Stomach (tissue), 9 donors: ENCODE measurements around the gene TBATA. TPM values are rescaled to one million over a fixed set of nuclear protein-coding genes. Genes with fewer than 3 reads are reported as not detected.
A peak's percentile ranks its signal among the peaks of the same experiment; 100 is the strongest.

ENCODE experiments used
- DNase-seq, 2 donors: peaks; one replicate each; pipeline versions ENCODE4 v3.0.0 to v3.0.0-alpha.2; 2013 to 2019
- H3K27ac ChIP-seq, 5 donors: fragments of 200-600 bp in 4 of 5; sonication (generic) in 4 of 5; one replicate each; pipeline ENCODE4 v1.5.1; 2013 to 2019; ENCODE audit warnings: mild to moderate bottlenecking in 1 of 5, moderate library complexity in 1 of 5
- H3K27me3 ChIP-seq, 3 donors: fragments of 200-600 bp; sonication (generic); one replicate each; pipeline ENCODE4 v1.5.1; 2017 to 2019; ENCODE audit warnings: mixed run types in 1 of 3
- H3K36me3 ChIP-seq, 4 donors: fragments of 200-600 bp; sonication (generic); 1 replicate in 3 of 4; 2 replicates in 1 of 4; pipeline ENCODE4 v1.5.1; 2016 to 2019
- H3K4me1 ChIP-seq, 4 donors: fragments of 200-600 bp; sonication (generic); one replicate each; pipeline ENCODE4 v1.5.1; 2016 to 2019
- H3K4me3 ChIP-seq, 4 donors: fragments of 200-600 bp; sonication (generic) in 3 of 4; one replicate each; pipeline ENCODE4 v1.5.1; 2016 to 2019; ENCODE audit warnings: mild to moderate bottlenecking in 1 of 4
- H3K9me3 ChIP-seq, 4 donors: fragments of 200-600 bp; sonication (generic); one replicate each; pipeline ENCODE4 v1.5.1; 2016 to 2019
- EP300 ChIP-seq: sonication (generic); formaldehyde crosslinking; IDR thresholded peaks from one replicate; pipeline ENCODE4 v1.6.1; 2017; ENCODE audit warnings: antibody characterized with exemption
- POLR2A ChIP-seq, 4 donors: fragments of 450-650 bp; IDR thresholded peaks; one replicate each; pipeline ENCODE4 v1.6.1; 2016; ENCODE audit warnings: antibody characterized with exemption in 4 of 4, control low read depth in 2 of 4, mild to moderate bottlenecking in 1 of 4, moderate library complexity in 1 of 4
- POLR2AphosphoS5 ChIP-seq, 3 donors: sonication (generic); formaldehyde crosslinking; IDR thresholded peaks; one replicate each; pipeline ENCODE4 v1.6.1; 2016; ENCODE audit warnings: antibody characterized with exemption in 3 of 3
- WGBS, 5 donors: extraction: QIAGEN DNeasy Blood & Tissue Kit in 3 of 5; methylation state at CpG; one replicate each; pipeline versions ENCODE4 v1.1.5 to v1.1.7; 2013 to 2018; 5-methylcytosine and 5-hydroxymethylcytosine counted together
- intact Hi-C: fragments of 100-400 bp; cut with DNase I; formaldehyde crosslinking; loops from one replicate; pipeline ENCODE4 v1.15.1; 2023; ENCODE audit warnings: low total_unique reads
- polyA plus RNA-seq, 3 donors: library from polyadenylated mRNA; stranded (reverse); fragments of 200-250 nt; gene quantifications; one replicate each; pipeline ENCODE4 v1.2.3, GENCODE V29; 2013
- total RNA-seq, 5 donors: library from RNA; depleted of rRNA; stranded (reverse); fragments of >200 nt; gene quantifications; one replicate each; pipeline versions ENCODE4 v1.1.0 to v1.2.3, GENCODE V29; 2014 to 2016
- TF ChIP-seq, protein P1 (sequence below), 7 experiments: fragments of 450-650 bp in 4 of 7; fragments of 200-600 bp in 3 of 7; sonication (generic) in 3 of 7; IDR thresholded peaks; one replicate each; pipeline ENCODE4 v1.5.1; 2016 to 2019; ENCODE audit warnings: antibody characterized with exemption in 7 of 7, control low read depth in 2 of 7, mild to moderate bottlenecking in 1 of 7
- donor health status: healthy with polysubstance abuse.
- donor health status: Bipolar disorder and iron deficiency.
- donor health status: healthy.

The TBATA gene
- total and polyA plus RNA-seq, 8 donors = not detected

DNA sequence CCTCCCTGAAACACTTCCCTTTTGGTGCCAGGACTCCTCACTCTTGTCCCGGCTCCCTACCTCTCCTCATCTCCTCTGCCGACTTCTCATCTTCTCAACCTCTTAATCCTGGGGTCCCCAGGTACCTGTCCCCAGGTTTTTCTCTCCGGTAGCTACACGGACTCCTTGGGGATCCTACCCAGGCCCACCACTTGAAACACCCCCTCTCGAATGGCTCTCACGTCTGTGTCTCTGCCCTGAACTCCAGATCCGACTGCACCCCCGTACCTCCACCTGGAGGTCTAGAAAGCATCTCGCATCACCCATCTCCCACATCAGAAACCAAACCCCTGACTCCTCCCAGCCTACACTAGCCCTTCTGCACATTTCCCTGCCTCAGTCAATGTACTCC, 4.8 kb downstream of the TBATA start:
- intact Hi-C loops = no loop called here
- Histone ChIP-seq H3K27ac (no peak overlapping the region), H3K9me3 (no peaks in the 10 kb centered on the region), H3K4me1 (peaks cover 0 to 1% (median 0%) of the 10 kb centered on the region in 4 donors), H3K36me3 (no peaks in the 10 kb centered on the region), H3K27me3 (peaks cover 0 to 5% (median 0%) of the 10 kb centered on the region in 3 donors), H3K4me3 (no peak overlapping the region)
- no peak for DNase-seq
- WGBS, 5 donors = 91 to 95% (median 93%) methylated on average over 9 of the region's 9 CpGs
- TF ChIP-seq POLR2A (IDR thresholded peaks at IDR 0.05) (no peak), EP300 (no peak), POLR2AphosphoS5 (IDR thresholded peaks at IDR 0.05) (no peak)
- TF ChIP-seq, protein P1, sequence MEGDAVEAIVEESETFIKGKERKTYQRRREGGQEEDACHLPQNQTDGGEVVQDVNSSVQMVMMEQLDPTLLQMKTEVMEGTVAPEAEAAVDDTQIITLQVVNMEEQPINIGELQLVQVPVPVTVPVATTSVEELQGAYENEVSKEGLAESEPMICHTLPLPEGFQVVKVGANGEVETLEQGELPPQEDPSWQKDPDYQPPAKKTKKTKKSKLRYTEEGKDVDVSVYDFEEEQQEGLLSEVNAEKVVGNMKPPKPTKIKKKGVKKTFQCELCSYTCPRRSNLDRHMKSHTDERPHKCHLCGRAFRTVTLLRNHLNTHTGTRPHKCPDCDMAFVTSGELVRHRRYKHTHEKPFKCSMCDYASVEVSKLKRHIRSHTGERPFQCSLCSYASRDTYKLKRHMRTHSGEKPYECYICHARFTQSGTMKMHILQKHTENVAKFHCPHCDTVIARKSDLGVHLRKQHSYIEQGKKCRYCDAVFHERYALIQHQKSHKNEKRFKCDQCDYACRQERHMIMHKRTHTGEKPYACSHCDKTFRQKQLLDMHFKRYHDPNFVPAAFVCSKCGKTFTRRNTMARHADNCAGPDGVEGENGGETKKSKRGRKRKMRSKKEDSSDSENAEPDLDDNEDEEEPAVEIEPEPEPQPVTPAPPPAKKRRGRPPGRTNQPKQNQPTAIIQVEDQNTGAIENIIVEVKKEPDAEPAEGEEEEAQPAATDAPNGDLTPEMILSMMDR (IDR thresholded peaks at IDR 0.05) = no peak

DNA sequence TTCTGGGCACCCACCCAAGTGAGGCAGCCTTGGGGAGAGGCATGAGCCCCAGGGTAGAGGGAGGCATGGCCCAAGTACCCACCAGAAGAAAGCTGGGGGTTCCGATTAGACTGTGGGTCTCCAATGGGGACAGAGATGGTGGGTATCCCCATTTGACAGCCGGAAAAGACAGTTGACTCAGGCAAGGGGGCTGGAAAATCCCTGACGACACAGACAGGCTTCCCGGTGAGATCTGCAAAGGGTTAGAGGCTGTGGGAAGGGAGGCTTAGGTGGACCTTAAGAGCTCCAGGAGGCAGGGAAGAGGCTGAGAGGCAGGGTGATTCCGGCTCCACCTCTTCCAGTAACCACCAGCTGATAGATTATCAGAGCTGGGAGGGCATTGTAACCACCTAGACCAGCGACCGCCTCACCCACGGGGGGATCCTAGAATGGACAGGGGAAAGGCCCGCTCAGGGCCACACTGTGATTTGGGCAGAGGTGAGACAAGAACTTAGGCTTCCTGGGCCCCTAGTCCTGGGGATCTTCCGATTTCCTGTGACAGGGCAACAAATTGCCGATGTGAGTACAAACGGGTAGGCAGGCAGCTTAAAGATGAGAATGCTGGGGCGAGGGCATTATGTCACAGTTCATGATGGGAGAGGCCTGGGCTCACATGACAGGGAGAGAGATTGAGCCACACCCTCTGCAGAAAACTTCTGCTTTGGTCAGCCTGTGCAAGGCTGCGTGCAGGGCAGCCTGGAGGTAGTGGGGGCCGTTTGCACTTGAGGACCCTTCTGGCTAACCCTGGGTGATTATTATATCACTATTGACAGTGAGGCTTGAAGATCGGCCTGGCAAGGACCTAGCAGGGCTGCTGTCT, 5.4 kb downstream of the TBATA start:
- Histone ChIP-seq H3K4me3 (no peak overlapping the region), H3K4me1 (peaks cover 0 to 6% (median 0%) of the 10 kb centered on the region in 4 donors), H3K36me3 (no peaks in the 10 kb centered on the region), H3K27me3 (no peaks in the 10 kb centered on the region), H3K27ac (no peak overlapping the region), H3K9me3 (no peaks in the 10 kb centered on the region)
- TF ChIP-seq POLR2A (IDR thresholded peaks at IDR 0.05) (no peak), POLR2AphosphoS5 (IDR thresholded peaks at IDR 0.05) (no peak), EP300 (no peak)
- TF ChIP-seq, protein P1 (IDR thresholded peaks at IDR 0.05) = no peak
- WGBS, 5 donors = 71 to 87% (median 79%) methylated on average over 16 of the region's 16 CpGs
- DNase-seq = peak in 1 of 2 donors; percentile 64
- intact Hi-C loops = no loop called here

DNA sequence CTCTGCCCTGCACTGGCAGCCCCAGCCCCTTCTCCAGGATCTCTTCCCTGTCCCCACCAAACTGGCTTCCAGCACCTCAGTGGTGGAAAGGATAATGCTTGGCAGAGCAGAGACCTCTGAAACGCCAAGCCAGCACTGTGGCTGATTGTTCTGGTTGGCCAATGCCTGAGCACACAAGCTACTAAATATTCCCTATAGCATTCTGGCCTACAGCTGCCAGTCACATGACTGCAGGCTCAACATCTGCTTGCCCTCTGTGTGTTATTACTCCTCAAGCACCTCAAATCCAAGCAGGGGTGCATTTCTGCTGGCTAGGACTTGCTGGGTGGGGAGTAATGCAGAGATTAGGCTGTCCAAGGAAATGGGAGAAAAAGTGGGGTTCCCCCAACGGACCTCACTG, 6.1 kb downstream of the TBATA start:
- H3K36me3 ChIP-seq = no peaks in the 10 kb centered on the region
- no peaks in the 10 kb centered on the region for H3K9me3 ChIP-seq
- intact Hi-C loops = no loop called here
- peaks cover 0 to 6% (median 0%) of the 10 kb centered on the region in 4 donors for H3K4me1 ChIP-seq
- DNase-seq = no peak
- WGBS, 5 donors = 59 to 75% (median 64%) methylated on average over 2 of the region's 2 CpGs
- H3K4me3 ChIP-seq = no peak overlapping the region
- H3K27me3 ChIP-seq = no peaks in the 10 kb centered on the region
- TF ChIP-seq EP300 = no peak
- no peak for TF ChIP-seq POLR2A (IDR thresholded peaks at IDR 0.05)
- TF ChIP-seq, protein P1 (IDR thresholded peaks at IDR 0.05) = no peak
- no peak for TF ChIP-seq POLR2AphosphoS5 (IDR thresholded peaks at IDR 0.05)
- H3K27ac ChIP-seq = no peak overlapping the region

DNA sequence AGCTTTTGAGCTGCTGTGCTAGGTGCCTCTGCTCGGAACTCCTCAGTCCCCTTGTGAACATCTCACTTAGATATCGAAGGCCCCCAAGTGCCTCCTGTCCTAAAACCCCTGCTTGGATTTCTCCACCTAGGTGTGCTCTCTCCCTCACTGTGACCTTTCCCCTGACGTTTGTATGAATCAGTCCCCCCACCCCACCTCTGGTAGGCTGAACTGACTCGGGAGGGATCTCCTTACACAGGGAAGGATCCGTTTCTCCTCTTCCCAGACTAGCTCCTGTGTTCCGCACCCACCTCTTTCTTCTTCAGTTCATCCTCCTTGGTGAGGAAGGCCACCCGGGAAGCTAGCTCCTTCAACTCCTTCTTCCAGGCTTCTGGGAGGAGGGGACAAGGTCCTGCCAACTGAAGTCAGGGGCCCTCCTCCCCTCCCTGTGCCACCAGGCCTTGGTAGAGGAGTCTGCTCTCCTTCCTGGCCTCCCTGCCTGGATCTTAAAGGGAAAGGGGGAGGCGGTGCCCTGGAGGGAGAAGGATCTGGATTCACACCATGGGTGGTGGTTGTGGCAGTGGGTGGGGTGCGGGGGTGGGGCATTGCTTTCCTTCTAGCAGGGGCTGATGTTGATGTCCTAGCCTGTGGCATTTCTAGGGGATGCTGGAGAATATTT, 6.8 kb downstream of the TBATA start:
- intact Hi-C loops = no loop called here
- no peak overlapping the region for H3K27ac ChIP-seq
- TF ChIP-seq POLR2AphosphoS5 (IDR thresholded peaks at IDR 0.05) (no peak), POLR2A (IDR thresholded peaks at IDR 0.05) (no peak), EP300 (no peak)
- TF ChIP-seq, protein P1 (IDR thresholded peaks at IDR 0.05) = no peak
- H3K4me1 ChIP-seq = peaks cover 0 to 6% (median 0%) of the 10 kb centered on the region in 4 donors
- DNase-seq = no peak
- H3K9me3 ChIP-seq = no peaks in the 10 kb centered on the region
- H3K27me3 ChIP-seq = no peaks in the 10 kb centered on the region
- H3K36me3 ChIP-seq = no peaks in the 10 kb centered on the region
- H3K4me3 ChIP-seq = no peak overlapping the region
- WGBS, 5 donors = 70 to 80% (median 77%) methylated on average over 7 to 9 of the region's 9 CpGs
